Neural progenitor cell (in vitro differentiated cells): ENCODE results near the gene GMDS. TPM values are rescaled to one million over a fixed set of nuclear protein-coding genes. Genes with fewer than 3 reads are reported as not detected.

Experiments used
- DNase-seq: peaks from one replicate; pipeline ENCODE4 v3.0.0-alpha.2; 2016; ENCODE audit warnings: low spot score
- H2AFZ ChIP-seq: fragments of 200-600 bp; sonication (generic); replicated peaks from 2 replicates; pipeline ENCODE4 v1.6.1; 2016; ENCODE audit warnings: antibody characterized with exemption
- H3F3A ChIP-seq: fragments of 200-600 bp; sonication (generic); 2 replicates; pipeline ENCODE4 v1.6.1; 2016; ENCODE audit warnings: antibody characterized with exemption, low read depth
- H3K27ac ChIP-seq: fragments of 200-600 bp; sonication (generic); 2 replicates; pipeline ENCODE4 v1.5.1; 2016; ENCODE audit warnings: mild to moderate bottlenecking
- H3K27me3 ChIP-seq: fragments of 200-600 bp; sonication (generic); 2 replicates; pipeline ENCODE4 v1.6.1; 2016; ENCODE audit warnings: mild to moderate bottlenecking, moderate library complexity
- H3K36me3 ChIP-seq: fragments of 200-600 bp; sonication (generic); 2 replicates; pipeline ENCODE4 v1.5.1; 2016
- H3K4me1 ChIP-seq: fragments of 200-600 bp; sonication (generic); 2 replicates; pipeline ENCODE4 v1.6.1; 2016; ENCODE audit warnings: mixed run types
- H3K4me2 ChIP-seq: fragments of 200-600 bp; sonication (generic); 2 replicates; pipeline ENCODE4 v1.6.1; 2016
- H3K4me3 ChIP-seq: fragments of 200-600 bp; sonication (generic); 2 replicates; pipeline ENCODE4 v1.5.1; 2016
- H3K79me2 ChIP-seq: fragments of 200-600 bp; sonication (generic); 2 replicates; pipeline ENCODE4 v1.6.1; 2016; ENCODE audit warnings: low read depth
- H3K9ac ChIP-seq: fragments of 200-600 bp; sonication (generic); 2 replicates; pipeline ENCODE4 v1.6.1; 2016
- H3K9me3 ChIP-seq: fragments of 200-600 bp; sonication (generic); 2 replicates; pipeline ENCODE4 v1.5.1; 2016; ENCODE audit warnings: low read depth
- H4K20me1 ChIP-seq: fragments of 200-600 bp; sonication (generic); 2 replicates; pipeline ENCODE4 v1.6.1; 2016; ENCODE audit warnings: low read depth
- H3K27ac Mint-ChIP-seq: 3 replicates; pipeline ENCODE4 v1.8.0; 2021; ENCODE audit warnings: mixed read lengths
- H3K27me3 Mint-ChIP-seq: 2 replicates; pipeline ENCODE4 v1.8.0; 2022; ENCODE audit warnings: low read depth, mild to moderate bottlenecking, inconsistent platforms, moderate library complexity, mixed read lengths; ENCODE audit not compliant: insufficient read depth
- H3K36me3 Mint-ChIP-seq: 3 replicates; pipeline ENCODE4 v1.8.0; 2021; ENCODE audit warnings: mixed read lengths
- H3K4me1 Mint-ChIP-seq: 3 replicates; pipeline ENCODE4 v1.8.0; 2021; ENCODE audit warnings: mixed read lengths
- H3K4me3 Mint-ChIP-seq: 3 replicates; pipeline ENCODE4 v1.8.0; 2021; ENCODE audit warnings: mild to moderate bottlenecking, moderate library complexity, mixed read lengths
- H3K9me3 Mint-ChIP-seq: 3 replicates; pipeline ENCODE4 v1.8.0; 2020; ENCODE audit warnings: mixed read lengths
- EZH2 ChIP-seq: fragments of 200-600 bp; sonication (generic); IDR thresholded peaks from 2 replicates; pipeline ENCODE4 v1.6.1; 2017; ENCODE audit warnings: antibody characterized with exemption, mild to moderate bottlenecking, moderate library complexity
- EZH2phosphoT487 ChIP-seq: fragments of 200-600 bp; sonication (generic); IDR thresholded peaks from 2 replicates; pipeline ENCODE4 v1.6.1; 2017; ENCODE audit warnings: antibody characterized with exemption
- total RNA-seq: library from RNA; depleted of rRNA; stranded (reverse); fragments of >200 nt; gene quantifications from 2 replicates; pipeline ENCODE4 v1.2.3, GENCODE V29; 2015; ENCODE audit warnings: low replicate concordance
- TF ChIP-seq, protein P1 (sequence below): fragments of 200-600 bp; sonication (generic); IDR thresholded peaks from 2 replicates; pipeline ENCODE4 v1.5.1; 2017; ENCODE audit warnings: antibody characterized with exemption, mild to moderate bottlenecking

The GMDS gene
- total RNA-seq, 1 donor from 2014 or later = 22.6 TPM

DNA sequence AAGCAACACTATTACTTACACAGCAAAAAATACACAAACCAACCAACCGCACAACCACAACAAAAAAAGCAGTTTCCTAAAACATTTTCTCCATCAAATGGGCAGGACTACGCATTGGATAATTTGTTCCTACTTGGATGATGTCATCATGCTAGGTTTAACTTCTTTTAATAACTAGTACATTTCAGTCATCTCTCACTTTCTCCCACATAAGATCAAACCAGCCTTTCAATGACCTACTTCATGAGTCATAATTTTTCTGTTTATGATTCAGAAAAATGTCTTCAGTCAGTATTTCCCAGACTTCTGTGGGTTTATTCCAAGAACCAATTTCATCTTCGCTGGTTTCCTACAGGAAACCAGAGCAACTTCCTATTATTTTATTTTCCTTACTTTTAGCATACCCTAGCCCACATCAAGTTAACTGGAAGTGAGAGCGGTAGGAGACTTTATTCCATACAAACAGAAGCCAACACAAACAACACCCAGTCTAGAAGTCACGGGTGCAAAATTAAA lies 134.2 kb downstream of the GMDS start:
- Mint-ChIP-seq H3K36me3 (no peaks in the 10 kb centered on the region), H3K27ac (no peak overlapping the region)
- H3K27ac ChIP-seq = no peak overlapping the region

DNA sequence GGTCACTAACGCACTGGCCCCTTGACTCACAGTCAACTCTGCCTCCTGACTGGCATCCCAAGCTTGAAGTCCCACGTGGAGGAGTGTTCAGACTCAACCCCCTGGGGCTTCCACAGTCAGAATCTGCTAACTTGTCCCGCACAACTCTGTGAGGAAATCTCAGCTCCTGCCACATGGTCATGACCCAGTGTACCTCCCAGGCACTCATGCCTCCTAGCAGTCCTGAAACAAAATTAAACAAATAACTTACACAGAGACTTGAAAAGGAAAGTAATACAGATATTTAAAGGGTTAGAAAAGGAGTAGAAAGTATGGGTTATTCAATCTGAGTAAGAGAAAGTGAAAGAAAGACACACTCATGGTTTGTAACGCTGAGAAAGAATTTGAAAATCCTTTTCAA lies 134.9 kb downstream of the GMDS start:
- no peaks in the 10 kb centered on the region for H3K27me3 ChIP-seq
- H3K9me3 Mint-ChIP-seq = no peaks in the 10 kb centered on the region
- no peaks in the 10 kb centered on the region for H3K36me3 Mint-ChIP-seq
- no peak overlapping the region for H3K27ac Mint-ChIP-seq
- no peak overlapping the region for H3K4me2 ChIP-seq
- no peaks in the 10 kb centered on the region for H3K36me3 ChIP-seq
- H3K27me3 Mint-ChIP-seq = no peaks in the 10 kb centered on the region
- H3K27ac ChIP-seq = no peak overlapping the region
- no peak overlapping the region for H3K4me3 Mint-ChIP-seq
- no peaks in the 10 kb centered on the region for H3K79me2 ChIP-seq
- TF ChIP-seq, protein P1, sequence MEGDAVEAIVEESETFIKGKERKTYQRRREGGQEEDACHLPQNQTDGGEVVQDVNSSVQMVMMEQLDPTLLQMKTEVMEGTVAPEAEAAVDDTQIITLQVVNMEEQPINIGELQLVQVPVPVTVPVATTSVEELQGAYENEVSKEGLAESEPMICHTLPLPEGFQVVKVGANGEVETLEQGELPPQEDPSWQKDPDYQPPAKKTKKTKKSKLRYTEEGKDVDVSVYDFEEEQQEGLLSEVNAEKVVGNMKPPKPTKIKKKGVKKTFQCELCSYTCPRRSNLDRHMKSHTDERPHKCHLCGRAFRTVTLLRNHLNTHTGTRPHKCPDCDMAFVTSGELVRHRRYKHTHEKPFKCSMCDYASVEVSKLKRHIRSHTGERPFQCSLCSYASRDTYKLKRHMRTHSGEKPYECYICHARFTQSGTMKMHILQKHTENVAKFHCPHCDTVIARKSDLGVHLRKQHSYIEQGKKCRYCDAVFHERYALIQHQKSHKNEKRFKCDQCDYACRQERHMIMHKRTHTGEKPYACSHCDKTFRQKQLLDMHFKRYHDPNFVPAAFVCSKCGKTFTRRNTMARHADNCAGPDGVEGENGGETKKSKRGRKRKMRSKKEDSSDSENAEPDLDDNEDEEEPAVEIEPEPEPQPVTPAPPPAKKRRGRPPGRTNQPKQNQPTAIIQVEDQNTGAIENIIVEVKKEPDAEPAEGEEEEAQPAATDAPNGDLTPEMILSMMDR = no peak
- TF ChIP-seq EZH2phosphoT487 = no peak
- TF ChIP-seq EZH2 = no peak
- no peaks in the 10 kb centered on the region for H3F3A ChIP-seq
- peaks cover 2% of the 10 kb centered on the region for H3K4me1 Mint-ChIP-seq
- H3K4me3 ChIP-seq = no peak overlapping the region
- no peak overlapping the region for H2AFZ ChIP-seq
- no peak for DNase-seq
- no peaks in the 10 kb centered on the region for H3K4me1 ChIP-seq
- no peak overlapping the region for H3K9ac ChIP-seq
- H3K9me3 ChIP-seq = no peaks in the 10 kb centered on the region
- no peaks in the 10 kb centered on the region for H4K20me1 ChIP-seq

More for the DNA sequence above, 134.2 kb downstream of the GMDS start:
- Histone ChIP-seq H3K4me2 (no peak overlapping the region), H3F3A (no peaks in the 10 kb centered on the region), H3K36me3 (no peaks in the 10 kb centered on the region), H3K9ac (no peak overlapping the region), H3K4me3 (no peak overlapping the region), H4K20me1 (no peaks in the 10 kb centered on the region), H3K79me2 (no peaks in the 10 kb centered on the region), H2AFZ (no peak overlapping the region), H3K4me1 (no peaks in the 10 kb centered on the region), H3K27me3 (no peaks in the 10 kb centered on the region), H3K9me3 (no peaks in the 10 kb centered on the region)
- TF ChIP-seq EZH2 (no peak), EZH2phosphoT487 (no peak)
- TF ChIP-seq, protein P1 = no peak
- Mint-ChIP-seq H3K4me1 (peaks cover 2% of the 10 kb centered on the region), H3K9me3 (no peaks in the 10 kb centered on the region), H3K4me3 (no peak overlapping the region), H3K27me3 (no peaks in the 10 kb centered on the region)
- DNase-seq = no peak

DNA sequence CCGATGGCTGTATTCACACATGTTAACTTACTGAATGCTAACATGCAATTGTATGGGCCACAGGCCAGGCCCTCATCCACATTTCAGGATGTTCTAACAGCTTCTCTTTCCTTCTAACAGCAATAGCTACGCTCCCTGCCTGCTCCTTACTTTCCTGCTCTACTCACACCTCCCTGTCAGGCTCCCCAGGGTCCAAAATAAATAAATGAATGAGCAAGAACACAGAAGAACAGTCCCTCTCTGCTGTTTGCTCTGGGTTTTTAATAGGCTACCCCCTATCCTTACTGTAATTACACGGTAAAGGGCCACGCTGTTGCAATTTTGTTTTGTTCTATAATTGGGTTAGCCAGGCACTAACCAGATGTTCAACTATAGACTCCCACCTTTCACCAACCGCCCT lies 135.6 kb downstream of the GMDS start:
- no peak for DNase-seq
- Histone ChIP-seq H3K9me3 (no peaks in the 10 kb centered on the region), H3K4me2 (no peak overlapping the region), H4K20me1 (no peaks in the 10 kb centered on the region), H3K36me3 (no peaks in the 10 kb centered on the region), H3K4me1 (no peaks in the 10 kb centered on the region), H3K4me3 (no peak overlapping the region), H3K9ac (no peak overlapping the region), H3F3A (no peaks in the 10 kb centered on the region), H3K79me2 (no peaks in the 10 kb centered on the region), H3K27me3 (no peaks in the 10 kb centered on the region), H2AFZ (no peak overlapping the region), H3K27ac (no peak overlapping the region)
- no peak for TF ChIP-seq EZH2
- TF ChIP-seq, protein P1 = no peak
- TF ChIP-seq EZH2phosphoT487 = no peak
- no peaks in the 10 kb centered on the region for H3K36me3 Mint-ChIP-seq
- no peak overlapping the region for H3K27ac Mint-ChIP-seq
- H3K4me1 Mint-ChIP-seq = peaks cover 2% of the 10 kb centered on the region
- H3K4me3 Mint-ChIP-seq = no peak overlapping the region
- no peaks in the 10 kb centered on the region for H3K27me3 Mint-ChIP-seq
- H3K9me3 Mint-ChIP-seq = no peaks in the 10 kb centered on the region
